Calu3 (cell line): Measurements from ENCODE around the gene HTATSF1. TPM values are rescaled to one million over a fixed set of nuclear protein-coding genes. Genes with fewer than 3 reads are reported as not detected.

Source experiments
- BruUV-seq: library from RNA; stranded (reverse); fragments of 400-500 nt; replicated peaks from 2 replicates; lab custom pipeline; 2021; lab: Mats Ljungman, UMichigan
- CTCF ChIA-PET: fragments of 300-600 bp; sonication (Branson Sonifier 250); formaldehyde crosslinking; loops from one replicate; lab custom pipeline; 2022; ENCODE audit warnings: antibody characterized with exemption; lab: Charles Lee
- DNase-seq: peaks from one replicate; pipeline ENCODE4 v3.0.0; 2022
- H3K27ac Mint-ChIP-seq: one replicate; pipeline ENCODE4 v1.8.0; 2022; ENCODE audit warnings: mixed read lengths; ENCODE audit not compliant: unreplicated experiment
- H3K27me3 Mint-ChIP-seq: one replicate; pipeline ENCODE4 v1.8.0; 2022; ENCODE audit warnings: mixed read lengths; ENCODE audit not compliant: unreplicated experiment
- H3K36me3 Mint-ChIP-seq: one replicate; pipeline ENCODE4 v1.8.0; 2022; ENCODE audit warnings: mild to moderate bottlenecking, moderate library complexity, mixed read lengths; ENCODE audit not compliant: insufficient read depth, unreplicated experiment
- H3K4me1 Mint-ChIP-seq: one replicate; pipeline ENCODE4 v1.8.0; 2022; ENCODE audit warnings: mild to moderate bottlenecking, low read depth, mixed read lengths; ENCODE audit not compliant: unreplicated experiment
- H3K4me3 Mint-ChIP-seq: one replicate; pipeline ENCODE4 v1.8.0; 2022; ENCODE audit warnings: mild to moderate bottlenecking, low read depth, moderate library complexity, mixed read lengths; ENCODE audit not compliant: unreplicated experiment
- H3K9me3 Mint-ChIP-seq: one replicate; pipeline ENCODE4 v1.8.0; 2022; ENCODE audit warnings: low read depth, mixed read lengths; ENCODE audit not compliant: unreplicated experiment
- CTCF ChIP-seq: fragments of 200-600 bp; IDR thresholded peaks from one replicate; pipeline ENCODE4 v1.8.0; 2022; ENCODE audit warnings: antibody characterized with exemption; ENCODE audit not compliant: unreplicated experiment
- intact Hi-C: fragments of 100-400 bp; cut with micrococcal nuclease; formaldehyde crosslinking; loops from one replicate; pipeline ENCODE4 v1.10.0; 2022; ENCODE audit not compliant: unreplicated experiment
- total RNA-seq: library from RNA; stranded (reverse); gene quantifications from 2 replicates; pipeline ENCODE4 v1.2.3, GENCODE V29; 2022

Gene HTATSF1
- total RNA-seq, 1 experiment from 2014 or later: 46.0 TPM

DNA sequence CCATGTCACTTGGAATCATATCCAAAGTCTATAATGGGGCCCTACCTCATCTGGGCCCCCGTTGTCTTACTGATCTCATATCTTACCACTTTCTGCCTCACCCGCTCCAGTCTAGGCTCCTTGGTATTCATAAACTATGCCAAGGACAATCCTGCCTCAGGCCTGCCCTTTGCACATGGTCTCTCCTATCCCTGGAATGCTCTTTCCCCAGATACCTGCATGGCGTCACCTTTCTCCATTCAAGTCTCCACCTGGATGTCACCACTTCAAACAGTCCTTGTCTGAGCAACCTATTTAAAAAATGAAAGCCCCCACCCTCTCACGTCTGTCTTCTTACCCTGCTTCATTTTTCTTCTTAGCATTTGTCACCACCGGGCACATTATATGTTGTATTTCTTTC lies 42.8 kb downstream of the HTATSF1 start:
- no TSS peak for BruUV-seq
- Mint-ChIP-seq H3K27me3 (no peaks in the 10 kb centered on the region), H3K4me3 (no peak overlapping the region), H3K27ac (no peak overlapping the region), H3K36me3 (peaks cover 18% of the 10 kb centered on the region), H3K9me3 (no peaks in the 10 kb centered on the region), H3K4me1 (peaks cover 16% of the 10 kb centered on the region)
- DNase-seq: no peak
- intact Hi-C loops: no loop called here
- CTCF ChIA-PET: interaction anchor here (1.4 kb wide), 1 partner anchor 8 kb away, joined by 5 read pairs; the partner anchor contains the start of gene VGLL1
- TF ChIP-seq CTCF: no peak

DNA sequence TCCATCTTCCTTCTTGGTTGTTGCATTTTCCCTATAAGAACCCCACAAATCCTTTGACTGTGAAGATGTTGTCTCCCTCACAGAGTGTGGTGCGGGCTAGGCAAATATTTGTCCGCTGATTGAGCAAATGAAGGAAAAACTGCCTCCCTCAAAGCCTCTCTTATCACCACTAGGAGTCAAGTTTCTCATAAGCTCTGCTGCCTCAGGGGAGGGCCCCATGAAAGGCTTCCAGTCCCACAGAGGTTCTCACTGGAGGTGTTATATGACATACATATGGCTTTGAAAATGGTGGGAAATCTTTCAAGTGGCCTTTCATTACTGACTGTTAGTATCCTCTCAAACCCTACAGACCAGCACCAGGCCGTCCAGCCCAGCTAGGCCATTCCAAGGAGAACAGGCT lies 43.9 kb downstream of the HTATSF1 start:
- no peak for TF ChIP-seq CTCF
- CTCF ChIA-PET: interaction anchor here (1.4 kb wide), 1 partner anchor 9 kb away, joined by 5 read pairs; the partner anchor contains the start of gene VGLL1
- H3K27ac Mint-ChIP-seq: no peak overlapping the region

GRCh38 chrX:136542281-136542680 lies 44.9 kb downstream of the HTATSF1 start:
- intact Hi-C loops: no loop called here
- DNase-seq: no peak
- Mint-ChIP-seq H3K4me3 (no peak overlapping the region), H3K9me3 (no peaks in the 10 kb centered on the region), H3K36me3 (peaks cover 18% of the 10 kb centered on the region), H3K27me3 (no peaks in the 10 kb centered on the region), H3K27ac (no peak overlapping the region), H3K4me1 (peaks cover 16% of the 10 kb centered on the region)
- no TSS peak for BruUV-seq
- no peak for TF ChIP-seq CTCF
- CTCF ChIA-PET: no interaction called here

More for the DNA sequence above, 43.9 kb downstream of the HTATSF1 start:
- no peak for DNase-seq
- Mint-ChIP-seq H3K4me1 (peaks cover 16% of the 10 kb centered on the region), H3K4me3 (no peak overlapping the region), H3K27me3 (no peaks in the 10 kb centered on the region), H3K9me3 (no peaks in the 10 kb centered on the region), H3K36me3 (peaks cover 22% of the 10 kb centered on the region)
- intact Hi-C loops: no loop called here
- BruUV-seq: no TSS peak

GRCh38 chrX:136546371-136546781 lies 49.0 kb downstream of the HTATSF1 start:
- intact Hi-C loops: no loop called here
- CTCF ChIA-PET: no interaction called here
- peaks cover 15% of the 10 kb centered on the region for H3K36me3 Mint-ChIP-seq
- H3K4me1 Mint-ChIP-seq: no peaks in the 10 kb centered on the region
- no peaks in the 10 kb centered on the region for H3K9me3 Mint-ChIP-seq
- no peak overlapping the region for H3K27ac Mint-ChIP-seq
- BruUV-seq: no TSS peak
- TF ChIP-seq CTCF: no peak
- H3K4me3 Mint-ChIP-seq: no peak overlapping the region
- no peak for DNase-seq
- no peaks in the 10 kb centered on the region for H3K27me3 Mint-ChIP-seq
